GM19238 (cell line): ENCODE data around the gene MKRN1.
"Not testable (repeated sequence)": the region's sequence is repeated elsewhere in the genome, so short reads cannot be mapped to it uniquely, and the experiment has no call there.

Source experiments
- DNase-seq: peaks from one replicate; pipeline ENCODE4 v3.0.0; 2011; ENCODE audit warnings: low spot score; ENCODE audit not compliant: insufficient read length

Gene MKRN1

GRCh38 chr7:140435252-140435895 is 43.9 kb downstream of the MKRN1 start:
- DNase-seq = no peak

GRCh38 chr7:140433396-140433795 is 45.9 kb downstream of the MKRN1 start:
- DNase-seq = no peak

- no peak for DNase-seq
These were observed 53.2 kb downstream of the MKRN1 start for GRCh38 chr7:140426130-140426529.

DNA sequence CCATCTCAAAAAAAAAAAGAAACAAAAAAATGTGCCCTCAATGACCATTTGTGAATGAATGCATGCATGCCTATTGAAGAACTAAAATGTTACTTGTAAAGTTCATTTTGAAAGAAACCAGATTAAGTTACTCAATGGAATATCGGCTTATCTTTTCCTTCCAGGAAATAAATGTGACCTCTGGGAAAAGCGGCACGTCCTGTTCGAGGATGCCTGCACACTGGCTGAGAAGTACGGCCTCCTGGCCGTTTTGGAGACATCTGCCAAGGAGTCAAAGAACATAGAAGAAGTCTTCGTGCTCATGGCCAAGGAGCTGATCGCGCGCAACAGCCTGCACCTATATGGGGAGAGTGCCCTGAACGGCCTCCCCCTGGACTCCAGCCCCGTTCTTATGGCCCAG is 53.6 kb downstream of the MKRN1 start:
- no peak for DNase-seq

- no peak for DNase-seq
These were observed 55.8 kb downstream of the MKRN1 start for GRCh38 chr7:140423501-140423900.

DNA sequence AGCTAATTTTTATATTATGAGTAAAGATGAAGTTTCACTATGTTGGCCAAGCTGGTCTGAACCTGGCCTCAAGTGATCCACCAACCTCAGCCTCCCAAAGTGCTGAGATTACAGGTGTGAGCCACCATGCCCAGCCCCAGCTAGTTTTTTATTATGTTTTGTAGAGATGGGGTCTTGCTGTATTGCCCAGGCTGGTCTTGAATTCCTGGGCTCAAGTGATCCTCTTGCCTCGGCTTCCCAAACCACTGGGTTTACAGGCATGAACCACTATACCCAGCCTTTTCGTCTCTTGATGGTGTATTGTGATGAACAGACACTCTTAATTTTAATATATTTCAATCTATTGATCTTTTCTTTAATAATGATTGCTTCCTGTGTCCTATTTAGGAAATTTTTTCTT is 57.8 kb downstream of the MKRN1 start:
- DNase-seq = no peak

- no peak for DNase-seq
These were observed 60.7 kb downstream of the MKRN1 start for GRCh38 chr7:140418653-140419052.

- not testable (repeated sequence) for DNase-seq
These were observed 61.2 kb downstream of the MKRN1 start for GRCh38 chr7:140418156-140418472.

DNA sequence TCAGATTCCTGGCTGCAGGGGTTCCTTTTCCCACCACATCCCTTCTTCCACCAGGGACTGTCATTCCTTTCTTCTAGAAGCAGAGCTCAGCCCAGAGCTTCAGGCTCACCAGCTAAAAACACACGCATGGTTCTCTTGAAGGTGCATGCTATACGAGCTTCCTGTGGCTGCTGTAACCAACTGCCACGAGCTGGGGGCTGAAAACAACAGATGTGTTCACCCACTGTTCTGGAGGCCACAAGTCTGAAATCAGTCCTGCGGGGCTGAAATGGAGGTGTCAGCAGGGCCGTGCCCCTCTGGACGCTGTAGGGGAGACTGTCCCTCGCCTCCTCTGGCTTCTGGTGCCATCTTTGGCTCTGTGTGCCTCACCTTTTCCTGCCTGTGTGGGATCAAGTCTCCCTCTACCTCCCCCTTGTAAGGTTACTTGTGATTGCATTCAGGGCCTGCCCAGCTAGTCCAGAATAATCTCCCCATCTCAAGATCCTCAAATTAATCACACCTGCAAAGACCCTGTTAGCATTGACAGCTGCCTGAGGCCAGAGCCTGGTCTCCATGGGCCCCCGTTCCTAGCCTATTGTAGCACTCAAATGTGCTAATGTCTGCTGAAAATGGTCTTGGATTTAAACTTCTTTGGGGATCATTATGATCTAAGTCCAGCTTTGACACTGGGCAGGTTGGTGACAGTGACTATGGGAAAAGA is 61.7 kb downstream of the MKRN1 start:
- DNase-seq = no peak

DNA sequence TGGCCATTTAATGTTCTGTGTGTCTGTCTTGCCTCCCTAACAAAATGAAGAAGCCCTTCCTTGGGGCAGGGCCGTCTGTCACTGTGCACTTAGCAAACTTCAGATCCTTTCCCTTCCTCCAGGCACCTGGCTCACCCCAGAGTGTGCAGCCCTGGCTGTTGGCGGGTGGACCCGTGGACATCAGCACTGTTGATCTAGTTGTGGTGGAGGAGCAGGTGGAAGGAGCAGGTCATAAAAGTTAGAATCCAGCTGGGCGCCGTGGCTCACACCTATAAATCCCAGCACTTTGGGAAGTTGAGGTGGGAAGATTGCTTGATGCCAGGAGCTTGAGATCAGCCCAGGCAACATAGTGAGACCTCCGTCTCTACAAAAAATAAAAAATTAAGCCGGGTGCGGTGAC is 62.7 kb downstream of the MKRN1 start:
- DNase-seq = no peak

GRCh38 chr7:140415816-140416215 is 63.5 kb downstream of the MKRN1 start:
- DNase-seq = not testable (repeated sequence)

DNA sequence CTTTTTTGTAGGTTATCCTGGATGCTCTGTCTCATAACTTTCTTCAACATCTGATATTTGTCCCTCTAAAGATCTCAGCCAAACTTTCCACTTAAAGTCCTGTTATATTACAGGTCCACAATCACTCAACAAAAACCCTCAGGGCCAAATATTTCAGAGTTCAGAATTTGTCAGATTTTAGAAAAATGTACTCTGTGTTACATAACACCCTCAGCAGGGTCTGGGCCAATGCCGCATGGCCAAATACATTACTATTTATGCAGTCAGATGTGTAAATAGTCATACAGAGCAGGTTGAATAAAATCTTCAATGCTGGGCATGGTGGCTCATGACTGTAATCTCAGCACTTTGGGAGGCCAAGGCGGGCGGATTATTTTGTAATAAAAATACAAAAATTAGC is 63.9 kb downstream of the MKRN1 start:
- no peak for DNase-seq

DNA sequence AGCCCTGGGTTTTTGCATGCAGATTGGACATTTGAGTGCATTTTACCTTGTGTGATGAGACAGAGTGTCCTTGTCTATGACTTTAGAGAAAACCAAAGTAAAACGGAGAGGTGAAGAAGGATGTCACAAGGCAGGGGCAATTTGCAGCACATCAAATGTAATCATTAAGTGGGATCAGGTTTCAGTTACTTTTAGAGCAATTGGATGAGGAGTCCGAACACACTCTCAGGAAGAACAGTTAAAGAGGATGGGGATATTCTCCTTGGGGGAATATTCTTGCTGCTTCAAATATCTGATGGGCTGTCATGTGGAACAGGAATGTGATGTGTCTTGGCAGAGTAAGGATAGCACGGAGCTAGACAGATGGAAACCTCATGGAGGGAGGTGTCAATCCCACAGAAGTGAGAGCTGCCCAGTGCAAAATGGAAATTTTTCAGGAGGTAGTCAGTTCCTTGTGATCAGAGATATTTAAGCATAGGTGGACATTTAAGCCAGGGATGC is 74.7 kb downstream of the MKRN1 start:
- no peak for DNase-seq

GRCh38 chr7:140403878-140404564 is 75.3 kb downstream of the MKRN1 start, which contains the start of gene RAB19:
TSS of gene RAB19 (plus strand) at chr7:140404058. CDS start at chr7:140407647, 3,589 bp downstream.
- DNase-seq = peak; percentile 21
